Measurements from ENCODE around the gene CCKAR. TPM values are rescaled to one million over a fixed set of nuclear protein-coding genes. Genes with fewer than 3 reads are reported as not detected.

The CCKAR gene
- total RNA-seq, 1 experiment from 2014 or later, result 2.0 TPM

GRCh38 chr4:26493461-26493860 is 3.2 kb upstream of the CCKAR start:
- ChIA-PET CTCF (interaction anchor here (0.6 kb wide), 1 partner anchor 1339 kb away, joined by 4 read pairs; no protein-coding TSS in a partner anchor), POLR2A (no interaction called here)
- H3K4me1 ChIP-seq, result no peaks in the 10 kb centered on the region
- Mint-ChIP-seq H3K36me3 (ENCODE audit: insufficient read depth, unreplicated experiment) (no peaks in the 10 kb centered on the region), H3K4me3 (ENCODE audit: unreplicated experiment) (no peak overlapping the region), H3K27ac (ENCODE audit: unreplicated experiment) (no peak overlapping the region), H3K9me3 (ENCODE audit: unreplicated experiment) (no peaks in the 10 kb centered on the region), H3K27me3 (ENCODE audit: insufficient read depth, unreplicated experiment) (peaks cover 3% of the 10 kb centered on the region), H3K4me1 (ENCODE audit: low read depth, unreplicated experiment) (no peaks in the 10 kb centered on the region)
- H3K36me3 ChIP-seq (ENCODE audit: control insufficient read depth, insufficient read depth, low read length), result no peaks in the 10 kb centered on the region
- DNase-seq, result no peak
- TF ChIP-seq, protein P1, sequence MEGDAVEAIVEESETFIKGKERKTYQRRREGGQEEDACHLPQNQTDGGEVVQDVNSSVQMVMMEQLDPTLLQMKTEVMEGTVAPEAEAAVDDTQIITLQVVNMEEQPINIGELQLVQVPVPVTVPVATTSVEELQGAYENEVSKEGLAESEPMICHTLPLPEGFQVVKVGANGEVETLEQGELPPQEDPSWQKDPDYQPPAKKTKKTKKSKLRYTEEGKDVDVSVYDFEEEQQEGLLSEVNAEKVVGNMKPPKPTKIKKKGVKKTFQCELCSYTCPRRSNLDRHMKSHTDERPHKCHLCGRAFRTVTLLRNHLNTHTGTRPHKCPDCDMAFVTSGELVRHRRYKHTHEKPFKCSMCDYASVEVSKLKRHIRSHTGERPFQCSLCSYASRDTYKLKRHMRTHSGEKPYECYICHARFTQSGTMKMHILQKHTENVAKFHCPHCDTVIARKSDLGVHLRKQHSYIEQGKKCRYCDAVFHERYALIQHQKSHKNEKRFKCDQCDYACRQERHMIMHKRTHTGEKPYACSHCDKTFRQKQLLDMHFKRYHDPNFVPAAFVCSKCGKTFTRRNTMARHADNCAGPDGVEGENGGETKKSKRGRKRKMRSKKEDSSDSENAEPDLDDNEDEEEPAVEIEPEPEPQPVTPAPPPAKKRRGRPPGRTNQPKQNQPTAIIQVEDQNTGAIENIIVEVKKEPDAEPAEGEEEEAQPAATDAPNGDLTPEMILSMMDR (IDR thresholded peaks at IDR 0.05; ENCODE audit: insufficient read depth in 1 of 2, low read depth in 1 of 2, low read length in 1 of 2, severe bottlenecking in 1 of 2, unreplicated experiment in 1 of 2), result no peak
- H3K9me3 ChIP-seq, result no peaks in the 10 kb centered on the region
- no TSS peak for BruUV-seq (replicated peaks)
- no peaks in the 10 kb centered on the region for H3K27me3 ChIP-seq (replicated peaks; ENCODE audit: control insufficient read depth, insufficient read depth, low read length)
- intact Hi-C loops (cut with micrococcal nuclease; ENCODE audit: unreplicated experiment), result no loop called here
- H3K4me3 ChIP-seq (ENCODE audit: low read depth, low read length), result no peak overlapping the region

- Mint-ChIP-seq H3K27me3 (ENCODE audit: insufficient read depth, unreplicated experiment) (peaks cover 3% of the 10 kb centered on the region), H3K4me1 (ENCODE audit: low read depth, unreplicated experiment) (no peaks in the 10 kb centered on the region), H3K4me3 (ENCODE audit: unreplicated experiment) (no peak overlapping the region), H3K27ac (ENCODE audit: unreplicated experiment) (no peak overlapping the region), H3K36me3 (ENCODE audit: insufficient read depth, unreplicated experiment) (no peaks in the 10 kb centered on the region), H3K9me3 (ENCODE audit: unreplicated experiment) (no peaks in the 10 kb centered on the region)
- intact Hi-C loops (cut with micrococcal nuclease; ENCODE audit: unreplicated experiment), result no loop called here
- DNase-seq, result no peak
- H3K27me3 ChIP-seq (replicated peaks; ENCODE audit: control insufficient read depth, insufficient read depth, low read length), result no peaks in the 10 kb centered on the region
- H3K36me3 ChIP-seq (ENCODE audit: control insufficient read depth, insufficient read depth, low read length), result no peaks in the 10 kb centered on the region
- no TSS peak for BruUV-seq (replicated peaks)
- ChIA-PET CTCF (no interaction called here), POLR2A (no interaction called here)
- TF ChIP-seq, protein P1 (IDR thresholded peaks at IDR 0.05; ENCODE audit: insufficient read depth in 1 of 2, low read depth in 1 of 2, low read length in 1 of 2, severe bottlenecking in 1 of 2, unreplicated experiment in 1 of 2), result no peak
- H3K4me1 ChIP-seq, result peaks cover under 1% of the 10 kb centered on the region; the same call in 1 of the 2 replicates
- no peaks in the 10 kb centered on the region for H3K9me3 ChIP-seq
- no peak overlapping the region for H3K4me3 ChIP-seq (ENCODE audit: low read depth, low read length)
Observed at GRCh38 chr4:26491449-26492170, 1.3 kb upstream of the CCKAR start.

- CTCF ChIA-PET, result no interaction called here
- H3K27ac Mint-ChIP-seq (ENCODE audit: unreplicated experiment), result no peak overlapping the region
- no peaks in the 10 kb centered on the region for H3K36me3 Mint-ChIP-seq (ENCODE audit: insufficient read depth, unreplicated experiment)
- H3K4me1 ChIP-seq, result peaks cover 7% of the 10 kb centered on the region
- POLR2A ChIA-PET, result no interaction called here
- no peaks in the 10 kb centered on the region for H3K27me3 ChIP-seq (replicated peaks; ENCODE audit: control insufficient read depth, insufficient read depth, low read length)
- peaks cover 3% of the 10 kb centered on the region for H3K27me3 Mint-ChIP-seq (ENCODE audit: insufficient read depth, unreplicated experiment)
- no TSS peak for BruUV-seq (replicated peaks)
- no peak overlapping the region for H3K4me3 Mint-ChIP-seq (ENCODE audit: unreplicated experiment)
- no peak overlapping the region for H3K4me3 ChIP-seq (ENCODE audit: low read depth, low read length)
- no peaks in the 10 kb centered on the region for H3K4me1 Mint-ChIP-seq (ENCODE audit: low read depth, unreplicated experiment)
- H3K9me3 ChIP-seq, result no peaks in the 10 kb centered on the region
- TF ChIP-seq, protein P1 (IDR thresholded peaks at IDR 0.05; ENCODE audit: insufficient read depth in 1 of 2, low read depth in 1 of 2, low read length in 1 of 2, severe bottlenecking in 1 of 2, unreplicated experiment in 1 of 2), result no peak
- no peak for DNase-seq
- no peaks in the 10 kb centered on the region for H3K9me3 Mint-ChIP-seq (ENCODE audit: unreplicated experiment)
- no peaks in the 10 kb centered on the region for H3K36me3 ChIP-seq (ENCODE audit: control insufficient read depth, insufficient read depth, low read length)
- intact Hi-C loops (cut with micrococcal nuclease; ENCODE audit: unreplicated experiment), result no loop called here
Observed at GRCh38 chr4:26490960-26491284, 638 bp upstream of the CCKAR start.
